GM21367 (cell line): ENCODE measurements around the gene GNAT1.
"Not testable (repeated sequence)": the region's sequence is repeated elsewhere in the genome, so short reads cannot be mapped to it uniquely, and the experiment has no call there.

Experiments used
- ATAC-seq: cut with Tn5 transposase; IDR thresholded peaks from one replicate; pipeline ENCODE4 v1.9.1; 2021; ENCODE audit not compliant: unreplicated experiment

The GNAT1 gene

DNA sequence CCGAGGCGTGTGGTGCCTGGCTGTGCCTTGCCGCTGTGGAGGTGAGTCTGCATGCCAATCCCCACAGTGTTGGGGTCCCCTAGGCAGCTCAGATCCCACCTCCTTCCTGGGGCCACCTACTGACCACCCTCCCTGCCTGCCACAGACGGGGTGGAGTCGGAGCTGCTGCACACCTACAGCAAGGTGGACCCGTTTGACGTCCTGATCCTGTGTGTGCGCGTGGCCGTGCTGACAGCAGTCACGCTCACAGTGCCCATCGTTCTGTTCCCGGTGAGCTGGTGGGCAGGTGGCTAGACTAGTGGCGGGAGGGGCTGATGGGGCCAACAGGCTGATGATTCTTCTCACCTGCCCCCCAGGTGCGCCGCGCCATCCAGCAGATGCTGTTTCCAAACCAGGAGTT lies 27.0 kb downstream of the GNAT1 start:
- ATAC-seq: no peak

GRCh38 chr3:50219285-50219684 lies 27.9 kb downstream of the GNAT1 start:
- ATAC-seq: no peak

DNA sequence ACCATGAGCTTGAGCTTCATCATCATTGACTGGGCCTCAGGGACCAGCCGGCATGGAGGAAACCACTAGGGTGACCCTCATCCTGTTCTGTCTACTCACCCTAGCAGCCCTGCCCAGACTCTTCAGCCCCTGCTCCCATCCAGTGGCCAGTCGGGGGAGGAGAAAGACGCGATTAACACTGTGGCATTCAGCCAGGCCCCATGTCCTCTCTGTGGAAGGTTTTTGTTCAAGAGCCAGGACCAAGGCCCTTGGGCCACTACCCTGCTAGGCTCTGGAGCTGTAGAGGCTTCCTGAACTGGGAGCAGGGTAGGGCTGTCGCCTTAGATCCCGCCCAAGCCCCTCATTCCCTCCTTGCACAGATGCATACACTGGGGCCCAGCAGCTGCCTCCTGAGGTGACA lies 28.7 kb downstream of the GNAT1 start:
- no peak for ATAC-seq

- no peak for ATAC-seq
These were observed 29.6 kb downstream of the GNAT1 start for GRCh38 chr3:50221051-50221410.

- ATAC-seq: no peak
These were observed 30.2 kb downstream of the GNAT1 start for GRCh38 chr3:50221411-50222168.

- no peak for ATAC-seq
These were observed 30.7 kb downstream of the GNAT1 start for GRCh38 chr3:50222169-50222528.

DNA sequence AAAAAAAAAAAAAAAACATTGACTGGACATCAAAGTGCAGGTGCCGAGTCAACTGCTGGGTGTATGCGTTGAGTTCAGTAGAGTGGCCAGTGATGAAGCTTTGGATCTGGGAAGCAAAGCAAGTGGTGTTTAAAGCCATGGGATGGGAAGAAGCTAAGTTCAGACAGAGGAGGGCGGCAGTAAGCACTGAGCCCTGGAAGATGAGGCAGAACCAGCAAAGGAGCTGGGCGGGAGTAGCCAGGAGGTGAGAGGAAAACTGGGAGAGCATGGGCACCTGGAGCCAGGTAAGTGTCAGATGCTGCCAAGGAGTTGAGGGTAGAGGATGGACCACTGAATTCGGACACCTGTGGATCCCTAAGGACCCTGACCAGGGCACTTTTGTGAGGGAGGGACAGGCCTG lies 33.2 kb downstream of the GNAT1 start:
- no peak for ATAC-seq

GRCh38 chr3:50226888-50227389 lies 35.5 kb downstream of the GNAT1 start:
- ATAC-seq: peak; percentile 16

DNA sequence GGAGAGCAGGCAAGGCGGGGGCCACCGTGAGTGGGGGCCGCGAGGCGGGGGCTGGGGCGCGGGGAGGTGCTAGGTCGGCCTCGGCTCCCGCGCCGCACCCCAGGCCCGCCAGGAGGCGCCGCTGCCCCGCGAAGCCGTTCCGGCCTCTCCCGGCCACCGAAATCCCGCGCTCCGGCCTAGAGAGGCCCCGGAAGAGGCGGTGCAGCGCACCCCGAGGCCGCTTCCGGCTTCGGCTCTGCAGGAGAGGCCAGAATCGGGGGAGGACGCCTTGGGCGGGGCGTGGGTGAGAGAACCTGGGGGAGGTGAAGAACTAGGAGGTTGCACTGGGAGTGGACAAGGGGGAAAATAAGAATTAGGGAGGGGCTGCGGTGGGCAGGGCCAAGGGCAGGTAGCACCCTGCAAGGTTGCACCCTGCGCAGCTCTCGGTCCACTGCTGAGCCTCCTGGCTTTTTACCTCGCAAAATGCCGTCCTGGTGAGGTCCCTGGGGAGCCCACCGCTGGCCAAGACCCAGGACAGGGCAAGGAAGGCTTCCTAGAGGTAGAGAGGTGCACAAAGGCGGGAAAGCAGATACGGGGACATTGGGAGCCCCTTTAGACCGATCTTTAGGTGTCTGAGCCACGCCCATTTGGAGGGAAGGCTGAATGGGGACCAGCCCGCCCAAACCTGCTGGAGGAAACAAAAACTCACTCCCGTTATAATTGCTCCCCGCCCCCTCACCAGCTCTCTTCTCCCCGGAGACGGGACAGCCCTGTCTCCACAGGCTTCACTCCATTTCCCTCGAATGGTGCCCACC lies 36.2 kb downstream of the GNAT1 start:
- ATAC-seq: peak; percentile 71

DNA sequence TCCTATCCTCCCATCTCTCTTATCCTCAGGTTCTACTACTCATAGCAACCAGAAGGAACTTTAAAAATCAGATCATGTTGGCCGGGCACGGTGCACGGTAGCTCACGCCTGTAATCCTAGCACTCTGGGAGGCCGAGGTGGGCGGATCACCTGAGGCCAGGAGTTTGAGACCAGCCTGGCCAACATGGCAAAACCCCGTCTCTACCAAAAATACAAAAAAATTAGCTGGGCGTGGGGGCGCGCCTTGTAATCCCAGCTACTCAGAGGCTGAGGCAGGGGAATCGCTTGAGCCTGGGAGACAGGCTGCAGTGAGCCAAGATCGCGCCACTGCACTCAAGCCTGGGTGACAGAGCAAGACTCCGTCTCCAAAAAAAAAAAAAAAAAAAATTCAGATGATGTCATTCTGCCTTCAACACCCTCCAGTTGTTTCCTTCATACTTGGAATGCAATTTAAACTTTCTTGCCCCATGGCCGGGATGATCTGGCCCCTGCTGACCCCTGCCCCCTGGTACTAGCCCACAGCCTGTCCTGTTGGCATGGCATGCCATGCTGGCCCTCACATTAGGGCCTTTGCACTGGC lies 36.9 kb downstream of the GNAT1 start:
- not testable (repeated sequence) for ATAC-seq

GRCh38 chr3:50229490-50229889 lies 38.1 kb downstream of the GNAT1 start:
- no peak for ATAC-seq

DNA sequence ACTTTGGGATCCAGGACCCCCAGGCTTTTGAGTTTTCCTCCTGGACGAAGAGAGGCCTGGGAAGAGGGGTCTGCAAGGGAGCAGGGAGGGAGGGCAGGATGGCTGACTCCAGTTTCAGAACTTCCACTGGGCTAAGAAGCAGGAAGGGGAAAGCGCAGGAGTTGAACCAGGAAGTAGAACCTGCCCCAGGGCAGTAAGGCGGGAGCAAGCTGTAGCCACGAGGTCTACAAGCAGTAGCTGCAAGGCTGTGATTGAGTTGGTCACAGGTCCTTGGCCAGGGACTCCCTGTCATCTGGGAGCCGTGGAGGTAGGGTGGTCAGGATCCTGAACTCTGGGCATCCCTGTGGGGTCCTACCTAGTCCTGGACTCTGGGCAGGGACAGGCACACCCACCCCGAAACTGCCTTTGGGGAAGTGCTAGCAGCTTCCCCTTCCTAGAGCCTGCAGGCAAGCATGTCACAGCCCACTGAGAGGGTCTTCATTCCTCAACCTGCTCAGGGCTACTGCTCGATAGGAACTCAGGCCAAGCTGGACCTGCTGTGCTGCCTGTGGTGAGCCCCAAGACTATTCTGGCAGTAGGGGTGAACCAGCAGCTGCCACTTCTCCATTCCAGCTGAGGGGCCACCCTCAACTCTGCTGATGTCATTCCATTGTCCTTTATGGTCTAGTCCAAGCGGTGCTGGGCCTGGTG lies 38.8 kb downstream of the GNAT1 start:
- ATAC-seq: no peak

- no peak for ATAC-seq
These were observed 39.4 kb downstream of the GNAT1 start for GRCh38 chr3:50230794-50231125.

DNA sequence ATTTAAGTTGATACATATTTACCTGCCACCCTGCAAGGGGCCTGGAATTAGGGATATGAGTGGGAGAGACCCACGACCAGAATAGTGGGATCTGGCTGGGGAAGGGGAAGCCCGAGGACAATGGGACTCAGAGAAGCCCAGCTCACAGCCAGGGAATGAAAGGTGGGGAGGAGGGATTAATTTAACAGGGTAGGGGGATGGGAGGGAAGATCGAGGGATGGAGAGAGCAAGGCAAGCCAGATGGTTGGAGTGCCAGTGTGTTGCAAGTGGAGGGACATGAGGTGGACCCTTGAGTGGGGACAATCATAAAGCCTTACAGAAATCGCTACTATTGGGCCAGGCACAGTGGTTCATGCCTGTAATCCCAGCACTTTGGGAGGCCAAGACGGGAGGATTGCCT lies 40.2 kb downstream of the GNAT1 start:
- no peak for ATAC-seq

DNA sequence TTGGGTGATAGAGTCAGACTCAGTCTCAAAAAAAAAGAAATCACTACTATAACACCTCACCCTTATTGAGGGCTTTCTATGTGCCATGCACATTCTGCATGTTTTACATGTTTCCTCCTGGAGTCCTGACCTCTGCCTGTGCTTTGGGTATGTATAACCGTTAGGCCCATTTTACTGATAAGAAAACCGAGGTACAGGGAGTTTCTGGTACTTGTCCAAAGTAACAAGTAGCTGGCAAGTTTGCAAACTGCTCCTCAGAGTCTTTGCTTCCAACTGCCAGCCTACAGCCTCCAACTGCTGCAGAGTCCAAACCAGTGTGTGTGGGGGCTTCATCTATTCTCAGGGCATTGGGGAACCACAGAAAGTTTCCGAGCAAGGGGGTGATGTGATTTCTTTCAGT lies 40.9 kb downstream of the GNAT1 start:
- no peak for ATAC-seq

- ATAC-seq: no peak
These were observed 41.8 kb downstream of the GNAT1 start for GRCh38 chr3:50233176-50233575.

- ATAC-seq: peak; percentile 88
These were observed 44.5 kb downstream of the GNAT1 start, which contains the start of gene GNAI2 for GRCh38 chr3:50235716-50236483. Gene GNAI2, plus strand, starts transcription at chr3:50236204. Its CDS starts 132 bp downstream, at chr3:50236336.

- ATAC-seq: no peak
These were observed 45.2 kb downstream of the GNAT1 start for GRCh38 chr3:50236484-50237132.

GRCh38 chr3:50237133-50237651 lies 45.8 kb downstream of the GNAT1 start:
- no peak for ATAC-seq
